DMS153 treated with DMSO at 0.1 percent for 48 hours (cell line): ENCODE measurements around the gene PRMT7.

Experiments used
- DNase-seq: peaks from one replicate; lab custom pipeline; 2025; ENCODE audit not compliant: unreplicated experiment; lab: John Stamatoyannopoulos, UW

The PRMT7 gene

DNA sequence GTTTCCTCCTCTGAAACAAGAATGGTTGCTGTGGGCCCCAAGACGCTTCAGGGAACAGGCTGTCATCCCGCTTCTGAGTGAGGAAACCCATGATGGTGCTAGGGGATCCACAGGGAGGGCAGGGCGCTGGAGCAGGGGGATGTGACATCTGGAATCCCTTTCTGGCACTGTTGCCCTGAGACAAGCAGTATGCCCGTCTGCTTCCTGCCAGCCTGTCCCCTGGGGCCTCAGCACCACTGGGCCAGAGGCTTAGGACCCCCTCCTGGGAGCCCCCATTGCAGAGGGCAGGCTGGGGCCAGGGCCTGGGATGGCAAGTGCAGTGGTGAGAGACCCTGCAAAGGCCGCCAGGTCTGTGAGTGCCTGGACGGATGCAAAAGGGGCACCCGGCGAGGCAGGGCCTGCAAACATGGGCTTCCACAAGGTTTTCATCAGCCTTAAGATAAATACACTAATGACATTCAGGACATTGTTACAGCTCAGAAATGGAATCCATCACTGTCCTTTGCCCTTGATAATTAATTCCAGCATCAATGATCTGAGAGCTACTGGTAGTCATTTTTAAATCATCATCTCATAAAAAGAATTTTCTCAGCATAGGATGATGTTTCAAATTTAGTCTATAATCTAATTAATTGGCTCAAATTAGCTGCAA, 51.6 kb downstream of the PRMT7 start:
- no peak for DNase-seq

DNA sequence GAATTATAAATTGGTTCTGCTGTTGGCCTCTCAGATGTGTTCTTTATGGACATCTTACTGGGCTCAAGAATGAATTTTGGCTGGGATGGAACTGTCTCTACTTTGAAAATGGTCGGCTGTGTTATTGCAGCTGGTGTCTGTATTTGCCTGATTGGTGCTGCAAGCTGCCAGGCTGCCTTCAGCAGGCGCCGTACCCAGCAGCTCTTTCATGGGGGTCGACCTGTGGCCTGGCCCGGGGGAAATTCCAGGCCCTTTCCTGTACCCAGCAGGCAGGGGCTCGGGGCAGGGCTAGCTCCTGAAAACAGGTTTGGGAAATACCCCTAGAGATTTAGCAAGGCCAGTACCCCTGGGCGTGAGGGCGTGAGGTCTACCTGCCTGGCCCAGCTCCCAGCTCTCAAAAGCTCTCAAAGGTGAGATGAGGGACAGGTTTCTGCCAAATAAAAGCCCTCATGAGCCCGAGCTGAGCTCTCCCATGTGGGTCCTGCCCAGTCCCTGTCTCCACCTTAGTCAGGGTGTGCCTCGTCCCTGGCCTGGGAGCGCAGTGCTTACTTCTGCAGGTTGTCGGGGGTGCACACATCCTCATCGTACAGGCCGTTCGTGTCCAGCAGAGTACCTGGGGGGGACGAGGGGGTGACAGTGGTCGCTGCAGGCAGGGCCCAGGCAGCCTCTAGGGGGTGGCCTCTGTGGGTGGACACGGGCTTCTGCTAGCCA, 52.3 kb downstream of the PRMT7 start:
- DNase-seq = no peak

DNA sequence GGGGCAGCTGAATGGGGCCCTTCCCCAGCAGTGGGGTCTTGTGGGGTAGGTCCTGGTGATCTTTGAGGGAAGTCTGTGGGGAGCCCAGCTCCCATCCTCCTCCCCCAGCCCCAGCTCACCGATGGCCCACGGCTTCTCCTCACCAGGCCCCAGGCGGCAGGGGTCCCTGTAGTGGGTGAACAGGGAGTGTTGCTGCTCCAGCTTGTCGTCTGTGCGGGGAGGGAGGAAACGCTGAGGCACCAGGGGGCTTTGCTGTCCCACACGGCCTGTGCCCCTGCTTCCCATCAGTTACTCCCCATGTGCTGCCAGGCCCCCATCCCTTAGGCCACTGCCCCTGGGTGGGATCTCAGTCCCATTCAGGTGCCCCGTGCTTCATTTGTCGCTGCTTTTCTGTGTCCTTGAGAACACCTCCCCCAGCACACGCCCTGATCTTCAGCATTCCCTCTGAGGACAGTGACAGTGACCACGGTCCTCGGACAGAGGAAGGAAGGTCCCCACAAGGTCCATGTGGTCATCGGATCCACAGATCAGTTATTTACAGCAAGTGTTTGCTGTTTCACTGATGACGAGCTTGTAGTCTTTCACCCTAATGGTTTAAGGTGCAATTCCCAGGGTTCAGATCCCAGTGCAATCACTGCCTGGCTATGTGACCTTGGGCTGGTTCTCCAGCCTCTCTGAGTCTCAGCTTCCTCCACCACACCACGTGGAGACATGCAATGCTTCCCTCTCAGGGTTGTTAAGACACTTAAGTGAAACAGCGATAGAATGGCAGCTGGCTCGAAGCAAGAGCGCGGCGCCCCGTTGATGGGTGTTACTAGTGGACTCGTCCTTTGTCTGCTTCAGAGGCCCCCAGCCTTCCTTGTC, 53.1 kb downstream of the PRMT7 start:
- no peak for DNase-seq

DNA sequence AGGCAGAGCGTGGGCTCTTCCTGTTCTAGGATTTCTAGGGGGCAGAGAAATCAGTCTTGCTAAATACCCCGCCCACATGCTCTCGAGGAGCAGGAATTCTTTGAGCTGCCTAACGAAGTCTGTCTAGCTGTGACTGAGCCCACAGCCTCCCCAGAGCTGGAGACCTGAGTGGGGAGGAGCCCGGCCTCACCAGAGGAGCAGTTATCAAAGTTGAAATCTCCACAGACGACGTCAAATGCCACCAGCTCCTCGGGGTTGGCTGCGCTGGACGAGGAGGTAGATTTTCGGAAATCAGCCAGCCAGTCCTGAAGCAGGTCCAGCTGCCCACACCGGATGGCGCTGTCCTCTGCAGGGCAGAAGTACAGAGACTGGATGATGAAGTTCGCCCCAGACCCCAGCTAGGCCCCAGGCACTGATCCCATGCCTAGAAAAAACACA, 53.8 kb downstream of the PRMT7 start:
- DNase-seq = no peak

DNA sequence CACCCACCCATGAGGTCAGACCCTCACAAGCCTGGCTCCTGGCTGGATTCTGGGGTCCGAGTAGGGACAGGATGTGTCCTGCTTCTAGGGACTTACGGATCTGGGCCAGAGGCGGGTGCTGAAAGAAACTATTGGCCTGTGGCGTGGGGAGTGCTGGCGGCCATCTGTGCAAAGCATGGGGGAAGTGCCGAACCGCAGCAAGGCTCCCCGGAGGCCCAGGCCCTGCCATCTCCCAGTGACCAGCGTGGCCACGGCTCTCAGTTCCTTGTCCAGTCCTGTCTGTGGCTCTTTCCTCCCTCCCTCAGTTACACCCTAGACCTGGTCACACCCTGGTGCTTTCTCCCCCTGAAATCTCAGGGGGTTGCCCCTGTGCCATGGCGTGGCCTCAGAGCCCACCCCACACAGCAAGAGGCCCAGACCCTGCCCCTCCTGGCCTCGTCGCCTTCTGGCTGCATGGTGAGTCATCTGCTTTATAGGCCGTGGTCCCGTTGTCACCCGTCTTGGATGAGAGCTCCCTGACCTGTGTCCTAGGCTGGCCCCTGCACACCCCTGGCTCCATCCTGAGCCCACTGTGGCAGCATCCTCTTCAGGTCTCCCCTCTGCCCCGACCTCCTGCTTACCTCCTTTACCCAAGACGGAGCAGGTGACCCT, 54.5 kb downstream of the PRMT7 start:
- DNase-seq = no peak

DNA sequence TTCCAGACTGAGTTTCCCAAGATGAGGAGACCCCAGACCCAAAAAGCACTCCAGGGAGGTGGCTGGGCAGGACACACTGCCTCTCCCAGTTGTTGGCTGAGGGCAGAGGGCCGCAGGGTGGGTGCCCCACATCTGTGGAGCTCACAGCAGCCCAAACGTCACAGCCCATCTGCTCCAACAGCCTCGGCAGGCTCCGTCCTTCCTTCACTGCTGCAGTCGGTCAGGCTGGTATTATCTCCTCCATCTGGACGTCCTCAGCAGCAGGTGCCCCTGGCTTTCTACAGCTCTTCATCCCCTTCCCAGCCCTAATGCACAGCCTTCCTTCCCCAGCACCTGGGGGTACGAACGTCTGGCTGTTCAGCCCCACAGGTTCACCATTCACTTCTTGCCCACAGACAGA, 55.2 kb downstream of the PRMT7 start:
- DNase-seq = no peak

DNA sequence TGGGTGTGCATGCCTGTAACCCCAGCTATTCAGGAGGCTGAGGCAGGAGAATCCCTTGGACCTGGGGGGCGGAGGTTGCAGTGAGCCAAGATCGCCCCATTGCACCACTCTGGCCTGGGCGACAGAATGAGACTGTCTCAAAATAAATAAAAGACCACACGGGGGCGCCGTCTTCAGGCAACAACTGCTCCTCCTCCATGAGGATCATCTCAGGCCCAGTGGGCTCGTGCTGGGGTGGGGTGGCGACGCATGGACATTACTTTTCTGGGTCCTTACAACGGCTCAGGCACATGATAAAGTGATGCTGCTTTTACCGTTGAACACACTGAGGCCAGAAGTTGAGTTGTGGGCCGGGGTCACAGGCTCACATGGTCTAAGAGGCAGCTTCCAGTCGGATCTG, 56.2 kb downstream of the PRMT7 start:
- DNase-seq = peak; percentile 3

DNA sequence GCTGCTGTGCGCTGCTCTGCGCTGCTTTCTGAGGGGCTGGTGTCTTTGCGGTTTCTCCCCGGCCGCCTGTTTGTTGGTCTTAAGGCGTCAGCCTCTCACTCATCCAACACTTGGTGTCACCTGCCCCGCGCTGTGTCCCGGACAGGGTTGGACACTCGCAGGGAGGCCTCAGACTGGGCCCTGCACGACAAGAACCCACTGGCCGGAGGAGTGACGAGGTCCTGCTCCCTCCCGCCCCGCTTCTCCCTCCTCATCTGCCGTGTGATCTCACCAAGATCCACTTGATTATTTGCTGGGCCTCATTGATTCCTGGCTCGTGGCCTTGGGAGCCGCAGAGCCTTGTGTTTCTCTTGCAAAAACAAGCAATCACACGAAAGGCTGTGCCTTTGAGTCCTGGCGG, 56.6 kb downstream of the PRMT7 start:
- DNase-seq = no peak

DNA sequence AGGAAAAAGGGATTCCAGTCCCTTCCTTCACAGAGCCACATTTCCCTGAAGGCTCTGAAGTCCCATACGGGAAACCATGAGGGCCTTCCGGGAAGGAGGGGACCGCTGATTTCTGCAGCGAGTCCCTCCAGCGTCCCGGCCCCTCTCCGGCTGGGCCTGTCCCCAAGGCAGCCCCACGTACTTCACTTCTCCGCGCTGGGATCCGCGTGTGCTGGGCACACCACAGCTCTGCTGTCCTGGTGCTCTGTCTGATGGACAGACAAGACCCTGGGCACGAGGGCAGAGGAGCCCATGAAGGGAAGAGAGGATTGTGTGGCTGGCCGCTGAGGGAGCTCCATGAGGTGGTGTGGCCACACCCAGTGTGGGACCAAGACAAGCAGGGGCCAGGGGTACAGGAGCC, 57.1 kb downstream of the PRMT7 start:
- no peak for DNase-seq

DNA sequence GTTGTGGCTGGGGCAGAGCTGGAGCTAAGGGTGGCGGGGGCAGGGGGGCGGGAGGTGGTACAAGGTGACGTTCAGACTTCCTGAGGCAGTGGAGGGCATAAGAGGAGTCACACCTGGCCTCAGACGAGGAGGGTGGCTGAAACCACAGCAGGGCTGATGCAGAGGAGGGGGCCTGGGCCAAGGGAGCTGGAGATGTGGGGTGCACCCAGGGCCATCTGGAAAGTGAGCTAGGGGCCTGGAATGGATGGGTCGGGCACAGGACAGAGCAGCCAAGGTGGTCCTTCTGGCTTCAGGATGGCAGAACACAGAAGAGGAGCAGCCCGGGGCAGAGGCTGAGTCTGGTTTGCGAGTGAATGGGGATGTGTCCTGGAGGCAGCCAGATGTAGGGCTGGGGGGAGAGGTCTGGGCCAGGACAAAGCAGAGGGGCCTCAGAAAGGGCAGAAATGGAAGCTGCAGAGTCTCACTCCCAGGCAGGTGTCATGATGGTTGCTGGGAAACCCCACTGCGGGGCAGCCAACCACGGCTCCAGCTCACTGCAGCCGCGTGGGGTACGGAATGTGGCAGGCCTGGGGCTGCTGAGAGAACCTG, 57.6 kb downstream of the PRMT7 start:
- DNase-seq = no peak

DNA sequence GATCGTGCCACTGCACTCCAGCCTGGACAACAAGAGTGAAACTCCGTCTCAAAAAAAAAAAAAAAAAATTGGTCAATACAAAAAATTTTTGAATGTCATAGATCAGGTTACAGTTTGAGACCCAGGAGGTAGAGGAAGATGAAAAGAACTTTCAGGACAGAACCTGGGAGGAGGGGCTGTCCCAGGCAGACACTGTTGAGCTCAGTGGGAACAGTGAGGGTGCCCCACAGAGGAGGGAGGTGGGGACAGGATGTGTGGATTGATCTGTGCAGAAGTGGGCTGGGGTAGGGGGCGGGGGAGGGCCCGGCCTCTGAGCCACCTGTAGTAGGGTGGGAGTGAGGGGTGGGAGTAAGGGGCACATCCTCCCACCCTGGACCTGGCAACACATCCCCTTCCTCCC, 58.3 kb downstream of the PRMT7 start:
- DNase-seq = no peak

DNA sequence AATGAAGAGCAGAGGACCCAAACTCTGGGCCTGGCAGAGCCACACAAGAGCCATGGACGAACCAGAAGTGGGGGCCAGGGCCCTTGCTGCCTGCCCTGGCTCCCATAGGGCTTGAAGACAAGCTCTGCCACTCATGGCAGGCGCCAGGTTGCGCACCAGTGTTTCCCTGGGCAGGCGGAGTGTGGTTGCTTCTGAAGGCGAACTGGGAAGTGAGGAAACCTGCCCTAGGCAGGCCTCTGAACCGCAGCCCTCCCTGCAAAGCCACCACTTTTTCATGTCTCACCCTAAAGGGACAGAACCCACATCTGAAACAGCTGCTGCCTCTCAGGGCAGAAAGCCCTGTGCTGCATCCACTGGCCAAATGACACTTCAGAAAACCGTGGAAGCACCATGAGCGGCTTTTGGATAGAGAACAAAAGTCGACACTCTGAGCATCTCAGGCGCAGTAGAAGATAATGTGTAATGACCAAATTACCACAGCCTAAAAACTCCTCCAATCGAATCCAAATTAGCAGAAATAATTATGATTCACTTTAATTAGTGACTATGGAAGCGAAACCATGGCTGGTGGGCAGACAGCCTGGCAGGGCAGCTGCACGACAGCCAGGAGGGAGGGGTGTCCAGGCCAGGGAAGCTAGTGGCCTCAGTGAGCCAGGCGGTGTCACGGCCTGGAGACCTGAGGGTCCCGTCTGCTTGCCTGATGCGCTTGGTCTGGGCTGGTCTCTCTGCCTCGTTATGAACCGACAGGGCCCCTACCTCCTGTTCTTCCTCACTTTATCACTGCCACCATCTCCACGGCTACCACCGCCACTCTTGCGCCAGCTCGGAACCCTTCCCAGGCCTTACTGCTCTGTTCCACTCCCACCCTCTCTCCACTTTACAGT, 59.1 kb downstream of the PRMT7 start:
- no peak for DNase-seq

DNA sequence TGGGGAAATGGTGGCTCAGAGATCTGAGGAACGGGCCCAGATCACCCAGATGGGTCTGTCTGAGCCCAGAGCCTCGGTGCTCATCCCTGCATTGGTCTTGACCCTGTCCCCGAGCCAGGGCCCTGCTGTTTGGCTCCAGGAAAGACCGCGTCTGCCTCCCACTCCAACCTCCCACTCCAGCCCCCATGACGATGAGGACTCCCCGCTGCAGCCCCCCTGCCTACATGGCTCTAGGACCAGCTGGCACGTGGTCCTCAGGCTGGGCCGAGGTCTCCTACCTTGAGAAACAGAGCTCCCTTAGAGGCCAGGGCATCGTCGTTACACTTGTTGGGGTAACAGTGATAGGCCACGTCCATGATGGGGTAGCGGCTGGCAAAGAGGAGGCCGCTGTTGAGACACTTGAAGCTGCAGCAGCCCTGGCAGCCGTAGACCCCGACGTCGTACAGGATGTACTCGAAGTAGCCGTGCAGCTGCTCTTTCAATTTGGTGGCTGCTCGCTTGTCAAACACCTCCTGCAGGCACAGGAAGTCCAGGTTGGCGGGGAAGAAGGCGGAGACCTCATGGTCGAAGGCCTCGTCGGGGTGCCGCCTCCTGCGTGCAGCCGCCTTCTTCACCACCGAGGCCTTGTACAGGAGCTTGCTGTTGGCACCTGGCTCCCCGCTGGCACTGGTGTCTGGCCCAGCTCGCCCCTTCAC, 59.9 kb downstream of the PRMT7 start:
- peak; percentile 27 for DNase-seq

DNA sequence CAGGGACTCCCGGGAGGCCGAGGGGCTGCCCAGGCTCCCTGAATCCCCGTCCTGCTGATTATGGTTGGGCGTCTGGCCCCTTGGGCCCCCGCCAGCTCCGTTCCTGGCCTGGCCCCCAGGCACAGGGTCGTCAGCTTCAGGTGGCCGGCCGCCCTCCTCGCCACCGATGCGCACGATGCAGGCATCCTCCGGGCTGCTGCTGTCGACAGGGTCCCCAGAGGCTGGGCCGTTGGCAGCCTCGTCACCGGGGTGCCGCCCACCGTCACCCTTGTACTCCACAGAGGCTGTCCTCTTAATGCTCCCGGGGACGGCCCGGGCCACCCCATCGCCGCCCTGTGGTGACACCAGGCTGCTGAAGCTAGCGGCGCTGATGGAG, 60.4 kb downstream of the PRMT7 start:
- DNase-seq = no peak

DNA sequence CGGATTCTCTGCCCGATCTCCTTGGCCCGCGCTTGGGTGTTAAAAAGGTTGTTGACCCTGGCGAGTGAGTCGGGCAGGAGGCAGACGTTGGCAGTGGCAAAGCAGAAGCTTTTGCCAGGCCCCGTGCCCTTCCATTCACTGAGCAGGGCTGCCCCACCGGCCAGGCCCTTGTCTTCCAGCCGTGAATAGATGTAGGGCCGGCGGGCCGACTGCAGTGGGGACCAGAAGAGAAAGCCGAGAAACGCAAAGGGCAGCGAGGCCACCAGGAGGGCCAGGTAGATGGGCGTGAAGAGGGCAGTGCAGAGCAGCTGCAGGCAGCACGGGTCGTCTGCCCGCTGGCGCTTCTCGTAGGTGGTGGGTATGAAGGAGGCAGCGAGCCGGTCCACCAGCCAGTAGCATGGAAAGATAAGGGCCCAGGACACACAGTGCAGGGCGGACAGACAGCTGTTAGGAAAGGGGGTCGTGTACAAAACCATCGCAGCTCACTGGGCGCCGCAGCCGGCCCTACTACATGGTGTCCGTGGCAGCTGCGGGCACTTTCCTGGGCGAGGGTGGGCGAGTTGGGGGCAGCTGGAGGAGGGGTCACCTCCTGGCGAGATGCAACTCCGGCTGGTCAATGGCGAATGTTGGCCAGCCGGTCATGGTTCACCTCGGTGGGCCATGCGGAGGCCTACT, 61.0 kb downstream of the PRMT7 start:
- no peak for DNase-seq

DNA sequence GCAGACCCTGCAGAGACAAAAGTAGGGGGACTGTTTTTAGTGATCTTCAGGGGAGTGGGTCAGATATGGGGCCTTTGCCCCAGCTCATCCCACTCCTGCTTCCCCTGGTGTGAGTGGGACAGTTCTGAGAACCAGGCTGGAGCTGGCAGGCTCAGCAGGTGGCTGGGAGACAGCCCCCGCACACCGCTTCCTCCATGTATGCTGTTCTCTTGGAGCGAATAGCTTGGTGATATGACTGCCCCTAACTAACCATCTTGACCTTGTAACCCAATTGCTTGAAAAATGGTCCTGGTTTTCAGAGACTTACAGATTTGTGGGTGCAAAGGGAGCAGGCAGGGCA, 61.5 kb downstream of the PRMT7 start:
- DNase-seq = no peak

DNA sequence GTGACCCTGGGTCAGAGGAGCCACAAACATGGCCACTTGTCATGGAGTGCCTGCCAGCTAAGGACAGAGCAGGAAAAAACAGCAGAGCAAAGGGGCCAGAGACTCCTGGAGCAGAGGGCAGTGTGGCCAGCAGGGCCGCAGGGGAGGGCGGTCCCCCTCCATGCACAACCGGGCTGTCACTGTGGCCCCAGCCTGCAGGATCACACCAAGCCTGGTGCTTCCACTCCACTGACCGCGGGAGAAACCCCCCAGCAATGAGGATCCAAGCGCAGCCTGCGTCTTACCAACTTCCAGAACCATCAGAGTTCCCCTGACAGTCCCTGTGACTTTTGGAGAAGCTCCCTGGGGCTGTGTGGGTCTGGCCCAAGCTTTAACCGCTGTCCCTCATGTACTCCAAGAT, 62.0 kb downstream of the PRMT7 start:
- DNase-seq = no peak

DNA sequence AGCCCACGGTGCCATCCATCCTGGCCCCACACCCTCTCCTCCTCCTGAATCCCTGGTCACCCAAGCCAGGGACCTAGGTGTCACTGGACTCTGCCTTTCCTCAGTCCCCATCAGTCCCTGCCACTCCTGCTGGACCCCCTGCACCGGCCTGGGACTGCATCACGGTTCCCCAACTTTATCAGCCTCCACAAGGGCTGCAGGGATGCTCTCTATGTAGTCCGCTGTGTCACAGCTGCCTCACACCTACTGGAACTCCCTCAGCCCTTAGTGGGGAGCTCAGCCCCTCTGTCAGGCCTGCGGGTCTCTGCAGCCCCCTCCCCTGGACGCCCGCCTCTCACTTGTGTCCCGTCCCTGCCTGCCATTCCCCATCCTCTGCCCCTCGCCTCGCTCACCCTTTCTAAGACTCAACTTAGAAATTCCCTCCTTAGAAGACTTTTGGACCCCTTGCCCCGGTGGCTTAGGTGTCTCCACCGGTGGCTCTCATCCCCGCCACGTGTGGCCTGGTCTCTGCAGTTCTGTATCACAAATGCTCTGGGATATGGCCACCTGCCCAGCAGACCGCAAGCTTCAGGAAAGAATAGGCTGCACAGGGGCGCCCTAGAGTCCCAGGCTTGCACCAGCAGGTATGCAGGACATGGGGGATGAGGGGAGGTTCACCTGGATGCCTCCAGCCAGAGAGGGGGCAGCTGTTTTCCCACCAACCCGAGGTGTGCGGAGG, 62.9 kb downstream of the PRMT7 start:
- no peak for DNase-seq
